Upper lobe of right lung (tissue), 1 donor: Measurements from ENCODE around the gene GSK3A. TPM values are rescaled to one million over a fixed set of nuclear protein-coding genes. Genes with fewer than 3 reads are reported as not detected.

Experiments
- ATAC-seq: fragments of 200-7000 bp; cut with Tn5 transposase; one replicate; pipeline ENCODE4 v1.9.1; 2020; ENCODE audit warnings: mild to moderate bottlenecking, moderate library complexity
- DNase-seq: peaks from one replicate; pipeline ENCODE4 v3.0.0-alpha.2; 2020
- H3K27ac ChIP-seq: fragments of 200-600 bp; one replicate; pipeline ENCODE4 v1.8.0; 2022
- H3K27me3 ChIP-seq: fragments of 200-600 bp; one replicate; pipeline ENCODE4 v1.8.0; 2022; ENCODE audit warnings: mild to moderate bottlenecking
- H3K36me3 ChIP-seq: fragments of 200-600 bp; one replicate; pipeline ENCODE4 v1.8.0; 2022
- H3K4me1 ChIP-seq: fragments of 200-600 bp; one replicate; pipeline ENCODE4 v1.8.0; 2022
- H3K4me3 ChIP-seq: fragments of 200-600 bp; one replicate; pipeline ENCODE4 v1.8.0; 2022; ENCODE audit warnings: mild to moderate bottlenecking
- H3K9me3 ChIP-seq: fragments of 200-600 bp; one replicate; pipeline ENCODE4 v1.8.0; 2022
- intact Hi-C: fragments of 100-400 bp; cut with DNase I; formaldehyde crosslinking; loops from one replicate; pipeline ENCODE4 v1.11.0; 2022
- total RNA-seq: library from RNA; stranded (reverse); fragmentation: NEBNext Ultra II Directional; extraction: Animal tissue kit (Norgen Biotek cat#: 25700); gene quantifications from one replicate; pipeline ENCODE4 v1.2.1, GENCODE V29; 2021
- TF ChIP-seq, protein P1 (sequence below): fragments of 200-600 bp; IDR thresholded peaks from one replicate; pipeline ENCODE4 v1.8.0; 2022; ENCODE audit warnings: antibody characterized with exemption
- donor health status: DM: no; HTN: yes; CAD: no; lungs with severe emphysema.

Gene GSK3A
- total RNA-seq, 1 donor from 2014 or later, result 38.7 TPM

- Histone ChIP-seq H3K36me3 (peaks cover 10% of the 10 kb centered on the region), H3K27ac (peak overlapping the region; percentile 80), H3K4me1 (peaks cover 71% of the 10 kb centered on the region), H3K4me3 (peak overlapping the region; percentile 83), H3K9me3 (no peaks in the 10 kb centered on the region), H3K27me3 (no peaks in the 10 kb centered on the region)
- no peak for DNase-seq
- intact Hi-C loops, result no loop called here
- no peak for ATAC-seq
- TF ChIP-seq, protein P1, sequence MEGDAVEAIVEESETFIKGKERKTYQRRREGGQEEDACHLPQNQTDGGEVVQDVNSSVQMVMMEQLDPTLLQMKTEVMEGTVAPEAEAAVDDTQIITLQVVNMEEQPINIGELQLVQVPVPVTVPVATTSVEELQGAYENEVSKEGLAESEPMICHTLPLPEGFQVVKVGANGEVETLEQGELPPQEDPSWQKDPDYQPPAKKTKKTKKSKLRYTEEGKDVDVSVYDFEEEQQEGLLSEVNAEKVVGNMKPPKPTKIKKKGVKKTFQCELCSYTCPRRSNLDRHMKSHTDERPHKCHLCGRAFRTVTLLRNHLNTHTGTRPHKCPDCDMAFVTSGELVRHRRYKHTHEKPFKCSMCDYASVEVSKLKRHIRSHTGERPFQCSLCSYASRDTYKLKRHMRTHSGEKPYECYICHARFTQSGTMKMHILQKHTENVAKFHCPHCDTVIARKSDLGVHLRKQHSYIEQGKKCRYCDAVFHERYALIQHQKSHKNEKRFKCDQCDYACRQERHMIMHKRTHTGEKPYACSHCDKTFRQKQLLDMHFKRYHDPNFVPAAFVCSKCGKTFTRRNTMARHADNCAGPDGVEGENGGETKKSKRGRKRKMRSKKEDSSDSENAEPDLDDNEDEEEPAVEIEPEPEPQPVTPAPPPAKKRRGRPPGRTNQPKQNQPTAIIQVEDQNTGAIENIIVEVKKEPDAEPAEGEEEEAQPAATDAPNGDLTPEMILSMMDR, result no peak
These were observed 36.9 kb upstream of the GSK3A start for GRCh38 chr19:42279155-42279901.

GRCh38 chr19:42278452-42279154 is 36.2 kb upstream of the GSK3A start:
- ATAC-seq (no peak), DNase-seq (no peak)
- Histone ChIP-seq H3K4me3 (no peak overlapping the region), H3K4me1 (peaks cover 71% of the 10 kb centered on the region), H3K27ac (peak overlapping the region; percentile 43), H3K27me3 (no peaks in the 10 kb centered on the region), H3K36me3 (peaks cover 17% of the 10 kb centered on the region), H3K9me3 (no peaks in the 10 kb centered on the region)
- intact Hi-C loops, result no loop called here
- TF ChIP-seq, protein P1, result no peak

DNA sequence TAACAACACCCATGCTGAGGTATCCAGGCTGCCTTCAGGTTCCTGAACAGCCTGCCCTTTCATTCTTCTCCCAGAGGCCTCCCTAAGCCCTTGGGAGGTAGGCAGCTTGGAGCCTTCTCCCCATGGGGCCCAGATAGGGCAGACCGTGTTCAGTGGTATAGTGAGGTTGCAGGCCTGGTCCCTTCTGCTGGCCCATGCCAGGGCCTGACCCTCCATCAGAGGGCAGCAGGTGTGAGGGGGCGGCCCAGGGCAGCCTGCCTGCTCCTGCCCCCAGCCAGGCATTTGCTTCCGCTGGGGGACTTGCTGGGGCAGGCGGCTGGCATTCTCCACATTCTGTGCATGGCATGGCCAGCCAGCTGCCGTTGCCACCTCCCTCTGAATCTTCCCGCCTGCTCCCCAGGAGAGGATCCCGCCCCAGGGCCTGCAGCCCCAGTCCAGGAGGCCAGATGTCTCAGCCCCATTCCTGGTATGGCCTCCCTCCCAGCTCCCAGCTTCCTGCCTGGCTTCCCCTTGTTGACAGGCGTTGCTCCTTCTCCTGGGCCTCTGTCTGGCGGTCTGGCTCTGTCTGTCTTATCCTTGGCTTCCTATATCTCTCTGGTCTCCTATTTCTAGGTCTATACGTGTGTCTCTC is 35.5 kb upstream of the GSK3A start:
- no peaks in the 10 kb centered on the region for H3K27me3 ChIP-seq
- intact Hi-C loops, result no loop called here
- H3K4me3 ChIP-seq, result no peak overlapping the region
- H3K27ac ChIP-seq, result peak overlapping the region; percentile 43
- H3K9me3 ChIP-seq, result no peaks in the 10 kb centered on the region
- peaks cover 67% of the 10 kb centered on the region for H3K4me1 ChIP-seq
- ATAC-seq (no peak), DNase-seq (no peak)
- TF ChIP-seq, protein P1, result no peak
- H3K36me3 ChIP-seq, result peaks cover 24% of the 10 kb centered on the region

- TF ChIP-seq, protein P1, result no peak
- H3K36me3 ChIP-seq, result peaks cover 34% of the 10 kb centered on the region
- no peaks in the 10 kb centered on the region for H3K27me3 ChIP-seq
- no peaks in the 10 kb centered on the region for H3K9me3 ChIP-seq
- H3K4me3 ChIP-seq, result no peak overlapping the region
- ATAC-seq (no peak), DNase-seq (no peak)
- intact Hi-C loops, result no loop called here
- peaks cover 56% of the 10 kb centered on the region for H3K4me1 ChIP-seq
- H3K27ac ChIP-seq, result peak overlapping the region; percentile 15
These were observed 34.4 kb upstream of the GSK3A start for GRCh38 chr19:42276821-42277220.

- intact Hi-C loops, result no loop called here
- ATAC-seq, result peak; percentile 14
- TF ChIP-seq, protein P1, result no peak
- Histone ChIP-seq H3K27ac (peak overlapping the region; percentile 15), H3K9me3 (no peaks in the 10 kb centered on the region), H3K4me3 (no peak overlapping the region), H3K36me3 (peaks cover 34% of the 10 kb centered on the region), H3K27me3 (no peaks in the 10 kb centered on the region), H3K4me1 (peaks cover 54% of the 10 kb centered on the region)
- DNase-seq, result no peak
These were observed 33.9 kb upstream of the GSK3A start for GRCh38 chr19:42276284-42276683.
